H1 (cell line): ENCODE results near the gene BAIAP2. TPM values are rescaled to one million over a fixed set of nuclear protein-coding genes. Genes with fewer than 3 reads are reported as not detected.

Experiments used
- CTCF ChIA-PET: fragments of 300-600 bp; sonication (Branson Sonifier 250); formaldehyde crosslinking; loops from one replicate; lab custom pipeline; 2021; ENCODE audit not compliant: partially characterized antibody; lab: Charles Lee
- POLR2A ChIA-PET: fragments of 300-600 bp; sonication (Branson Sonifier 250); formaldehyde crosslinking; loops from one replicate; lab custom pipeline; 2021; ENCODE audit warnings: inconsistent platforms; ENCODE audit not compliant: partially characterized antibody; lab: Charles Lee
- DNase-seq, 2 experiments: peaks; one replicate each; pipeline versions ENCODE4 v3.0.0 to v3.0.0-alpha.2; 2010 to 2022; ENCODE audit warnings: low spot score in 2 of 2, low read depth in 1 of 2, mixed read lengths in 1 of 2
- FAIRE-seq: peaks from 2 replicates; lab custom pipeline; 2011; peaks lifted over from hg19 to GRCh38; lab: Jason Lieb, UNC
- H2AFZ ChIP-seq: 2 replicates; pipeline ENCODE4 v1.8.1; 2012; ENCODE audit warnings: low read length, inconsistent platforms
- H2AK5ac ChIP-seq: 2 replicates; pipeline ENCODE4 v1.6.1; 2013; ENCODE audit warnings: low read depth, low read length
- H2BK120ac ChIP-seq: replicated peaks from 2 replicates; pipeline ENCODE3; 2013; ENCODE audit warnings: low read depth, low read length, inconsistent platforms
- H2BK12ac ChIP-seq: 2 replicates; pipeline ENCODE4 v1.6.1; 2013; ENCODE audit warnings: low read depth, low read length
- H2BK15ac ChIP-seq: 2 replicates; pipeline ENCODE4 v1.6.1; 2013; ENCODE audit warnings: low read length
- H2BK20ac ChIP-seq: 2 replicates; pipeline ENCODE4 v1.6.1; 2013; ENCODE audit warnings: low read length
- H2BK5ac ChIP-seq: 2 replicates; pipeline ENCODE4 v1.6.1; 2013; ENCODE audit warnings: low read depth, low read length
- H3K14ac ChIP-seq: 2 replicates; pipeline ENCODE4 v1.6.1; 2013; ENCODE audit warnings: inconsistent platforms; ENCODE audit not compliant: insufficient read length
- H3K18ac ChIP-seq: 2 replicates; pipeline ENCODE4 v1.6.1; 2013; ENCODE audit warnings: low read length; ENCODE audit errors: extremely low read depth
- H3K23ac ChIP-seq: 2 replicates; pipeline ENCODE4 v1.6.1; 2013; ENCODE audit warnings: inconsistent platforms; ENCODE audit not compliant: insufficient read length
- H3K23me2 ChIP-seq: 2 replicates; pipeline ENCODE4 v1.6.1; 2013; ENCODE audit warnings: low read depth, low read length
- H3K27ac ChIP-seq: 2 replicates; pipeline ENCODE4 v1.6.1; 2011; ENCODE audit warnings: low read depth, low read length, inconsistent platforms
- H3K27me3 ChIP-seq, 4 experiments: replicated peaks in 1 of 4; 1 replicate in 1 of 4; 2 replicates in 3 of 4; pipeline versions ENCODE4 v1.6.1 to v1.8.1; 2011 to 2013; ENCODE audit warnings: low read length in 3 of 4, mild to moderate bottlenecking in 3 of 4, inconsistent platforms in 2 of 4, mixed read lengths in 2 of 4, moderate library complexity in 1 of 4; ENCODE audit not compliant: control insufficient read depth in 3 of 4, insufficient read depth in 3 of 4; ENCODE audit errors: extremely low read depth in 1 of 4
- H3K36me3 ChIP-seq, 4 experiments: 2 replicates each; pipeline versions ENCODE4 v1.6.1 to v1.8.1; 2011 to 2013; ENCODE audit warnings: mild to moderate bottlenecking in 4 of 4, low read length in 3 of 4, moderate library complexity in 2 of 4, control low read depth in 1 of 4, inconsistent platforms in 1 of 4; ENCODE audit not compliant: insufficient read depth in 4 of 4, control insufficient read depth in 2 of 4
- H3K4ac ChIP-seq: replicated peaks from 2 replicates; pipeline ENCODE3; 2013; ENCODE audit warnings: low read length, low read depth, mixed read lengths, inconsistent platforms; ENCODE audit not compliant: insufficient read length
- H3K4me1 ChIP-seq, 4 experiments: replicated peaks in 1 of 4; 1 replicate in 1 of 4; 2 replicates in 3 of 4; pipeline versions ENCODE4 v1.6.1 to v1.8.1; 2011 to 2013; ENCODE audit warnings: low read length in 3 of 4, inconsistent platforms in 2 of 4, mixed read lengths in 1 of 4; ENCODE audit not compliant: insufficient read depth in 4 of 4, control insufficient read depth in 3 of 4
- H3K4me2 ChIP-seq, 2 experiments: 2 replicates each; pipeline versions ENCODE4 v1.6.1 to v1.8.1; 2011 to 2013; ENCODE audit warnings: low read depth in 2 of 2, low read length in 2 of 2, control low read depth in 1 of 2, inconsistent platforms in 1 of 2, mild to moderate bottlenecking in 1 of 2; ENCODE audit not compliant: insufficient read depth in 1 of 2
- H3K4me3 ChIP-seq, 4 experiments: fragments of 200-600, 300-600 bp in 1 of 4; sonication (generic), shearing (Covaris generic), sonication (Bioruptor Twin) in 1 of 4; 2 replicates each; pipeline versions ENCODE4 v1.5.1 to v1.8.1; 2011 to 2016; ENCODE audit warnings: low read length in 4 of 4, low read depth in 3 of 4, control low read depth in 2 of 4, inconsistent platforms in 2 of 4, mild to moderate bottlenecking in 2 of 4, mixed read lengths in 1 of 4, moderate library complexity in 1 of 4; ENCODE audit not compliant: insufficient read depth in 2 of 4; ENCODE audit errors: extremely low read depth in 1 of 4
- H3K56ac ChIP-seq: replicated peaks from 2 replicates; pipeline ENCODE3; 2013; ENCODE audit warnings: low read depth, mild to moderate bottlenecking, mixed read lengths, low read length, inconsistent platforms; ENCODE audit not compliant: insufficient read length
- H3K79me1 ChIP-seq: 2 replicates; pipeline ENCODE4 v1.6.1; 2013; ENCODE audit warnings: low read depth, low read length, control low read depth
- H3K79me2 ChIP-seq, 2 experiments: 2 replicates each; pipeline versions ENCODE4 v1.6.1 to v1.8.1; 2012 to 2013; ENCODE audit warnings: low read length in 2 of 2, mild to moderate bottlenecking in 2 of 2, inconsistent platforms in 1 of 2; ENCODE audit not compliant: insufficient read depth in 2 of 2, control insufficient read depth in 1 of 2
- H3K9ac ChIP-seq, 4 experiments: replicated peaks in 1 of 4; 1 replicate in 1 of 4; 2 replicates in 3 of 4; pipeline versions ENCODE4 v1.6.1 to v1.8.1; 2011 to 2013; ENCODE audit warnings: low read depth in 3 of 4, low read length in 3 of 4, control low read depth in 2 of 4, mild to moderate bottlenecking in 2 of 4, moderate library complexity in 2 of 4, inconsistent platforms in 1 of 4; ENCODE audit errors: extremely low read depth in 1 of 4
- H3K9me3 ChIP-seq, 2 experiments: 2 replicates each; pipeline versions ENCODE4 v1.6.1 to v1.8.1; 2012 to 2013; ENCODE audit warnings: mild to moderate bottlenecking in 2 of 2, moderate library complexity in 2 of 2, control low read depth in 1 of 2, inconsistent platforms in 1 of 2, low read depth in 1 of 2, low read length in 1 of 2, mixed read lengths in 1 of 2; ENCODE audit not compliant: insufficient read depth in 2 of 2
- H4K20me1 ChIP-seq, 2 experiments: replicated peaks in 1 of 2; 2 replicates each; pipeline versions ENCODE3 to v1.8.1; 2011 to 2013; ENCODE audit warnings: inconsistent platforms in 2 of 2, low read length in 2 of 2, mild to moderate bottlenecking in 1 of 2; ENCODE audit not compliant: insufficient read depth in 2 of 2, control insufficient read depth in 1 of 2
- H4K5ac ChIP-seq: 2 replicates; pipeline ENCODE4 v1.6.1; 2013; ENCODE audit warnings: low read length, low read depth, mixed read lengths, inconsistent platforms; ENCODE audit not compliant: insufficient read length
- H4K8ac ChIP-seq: 2 replicates; pipeline ENCODE4 v1.8.0; 2013; ENCODE audit warnings: mild to moderate bottlenecking, moderate library complexity, low read length, inconsistent platforms; ENCODE audit not compliant: insufficient read depth; ENCODE audit errors: extremely low read depth
- H4K91ac ChIP-seq: replicated peaks from 2 replicates; pipeline ENCODE3; 2013; ENCODE audit warnings: low read length, mixed read lengths, inconsistent platforms; ENCODE audit not compliant: insufficient read length
- CTCF ChIP-seq, 3 experiments: IDR thresholded peaks; 1 replicate in 2 of 3; 2 replicates in 1 of 3; pipeline versions ENCODE4 v1.5.1 to v1.6.1; 2011; ENCODE audit warnings: low read length in 3 of 3, mild to moderate bottlenecking in 3 of 3, inconsistent platforms in 2 of 3, low read depth in 1 of 3, moderate library complexity in 1 of 3; ENCODE audit not compliant: insufficient read depth in 1 of 3; ENCODE audit errors: control extremely low read depth in 1 of 3
- KDM4A ChIP-seq: IDR thresholded peaks from one replicate; pipeline ENCODE4 v1.7.1; 2012; ENCODE audit warnings: low read depth, mild to moderate bottlenecking, moderate library complexity, low read length, inconsistent platforms; ENCODE audit not compliant: severe bottlenecking
- KDM5A ChIP-seq: fragments of 200-600 bp; IDR thresholded peaks from 2 replicates; pipeline ENCODE4 v1.7.1; 2012; ENCODE audit warnings: mild to moderate bottlenecking, low read length, inconsistent platforms, mixed read lengths
- RNF2 ChIP-seq: fragments of 200-900, 300-1000 bp; sonication (generic); IDR thresholded peaks from 2 replicates; pipeline ENCODE4 v1.7.1; 2016; ENCODE audit warnings: borderline replicate concordance, low read depth, mild to moderate bottlenecking, antibody characterized with exemption, low read length; ENCODE audit not compliant: poor library complexity, severe bottlenecking; ENCODE audit errors: missing control alignments
- WGBS, 2 experiments: shearing (Covaris generic) in 1 of 2; methylation state at CpG; one replicate each; pipeline versions ENCODE4 v1.1.6 to v1.1.7; 2013 to 2015; ENCODE audit warnings: low lambda C conversion rate in 2 of 2, mixed read lengths in 2 of 2, inconsistent platforms in 1 of 2, low coverage in 1 of 2, missing lambda C conversion rate in 1 of 2; ENCODE audit not compliant: insufficient replicate concordance in 2 of 2, insufficient coverage in 1 of 2, insufficient read length in 1 of 2; ENCODE audit errors: extremely low coverage in 1 of 2, missing lambda C conversion rate in 1 of 2; 5-methylcytosine and 5-hydroxymethylcytosine counted together
- polyA plus RNA-seq, 7 experiments: library from polyadenylated mRNA; depleted of rRNA in 3 of 7; stranded (reverse) in 5 of 7; unstranded in 2 of 7; fragments of >200 nt in 5 of 7; fragments of 200-250 nt in 2 of 7; gene quantifications; 1 replicate in 5 of 7; 2 replicates in 1 of 7; 4 replicates in 1 of 7; pipeline versions ENCODE4 v1.2.1 to v1.2.3, GENCODE V29; 2011 to 2013; ENCODE audit warnings: missing spikeins in 2 of 7, mixed read lengths in 2 of 7
- total RNA-seq: library from RNA; stranded (reverse); fragmentation: NEBNext Ultra II Directional; extraction: Animal tissue kit (Norgen Biotek cat#: 25700); gene quantifications from 2 replicates; pipeline ENCODE4 v1.2.1, GENCODE V29; 2021

BAIAP2 gene
- total and polyA plus RNA-seq, 2 of the 8 experiments (the other 6 are each of a cell fraction or from before 2014, with no cell fraction given) = 10.0 to 22.8 TPM

GRCh38 chr17:81120695-81121621 is 86.0 kb downstream of the BAIAP2 start:
- CTCF ChIA-PET = interaction anchor here (0.5 to 5.0 kb wide), 24 partner anchors 9 to 1071 kb away, joined by 3 to 24 read pairs (median 4); no protein-coding TSS in a partner anchor
- 91% methylated on average over 30 of the region's 45 CpGs; no CpG with 5 or more reads in 1 of the 2 experiments for WGBS, 2 experiments
- H3K23me2 ChIP-seq = peaks cover 3% of the 10 kb centered on the region; the same call in 1 of the 2 replicates

More at GRCh38 chr17:81120695-81121621, 86.0 kb downstream of the BAIAP2 start:
- Histone ChIP-seq H2BK15ac (no peak overlapping the region), H3K4me2 (no peak overlapping the region), H2BK20ac (no peak overlapping the region), H2AFZ (no peak overlapping the region), H2BK120ac (no peak overlapping the region), H3K23ac (no peak overlapping the region), H3K79me1 (no peaks in the 10 kb centered on the region), H3K79me2 (no peaks in the 10 kb centered on the region), H3K27ac (no peak overlapping the region), H2BK12ac (no peak overlapping the region), H3K14ac (no peak overlapping the region), H3K9me3 (no peaks in the 10 kb centered on the region), H3K4me3 (no peak overlapping the region), H4K5ac (no peak overlapping the region), H3K36me3 (no peaks in the 10 kb centered on the region), H3K56ac (no peak overlapping the region), H3K27me3 (peaks cover 0 to 11% (median 7%) of the 10 kb centered on the region in 4 experiments; a peak in 3 of 7 replicates), H3K4ac (peak overlapping the region; percentile 32), H3K9ac (no peak overlapping the region), H4K91ac (no peak overlapping the region)
- POLR2A ChIA-PET = interaction anchor here (1.2 to 2.3 kb wide), 2 partner anchors 11 to 392 kb away, joined by 4 to 8 read pairs; partner anchors contain the start of gene ACTG1
- no peak for TF ChIP-seq KDM5A
- TF ChIP-seq KDM4A = no peak
- peak in 2 of 3 experiments; percentile 7 to 15; a peak in 2 of 4 replicates for TF ChIP-seq CTCF (IDR thresholded peaks at IDR 0.05; ENCODE audit: control extremely low read depth in 1 of 3, insufficient read depth in 1 of 3, low read depth in 1 of 3, low read length in 3 of 3)
- TF ChIP-seq RNF2 = no peak
- TF ChIP-seq, all 59 proteins: peak for 1
- H2BK5ac ChIP-seq = no peak overlapping the region
- no peak overlapping the region for H2AK5ac ChIP-seq
- H4K8ac ChIP-seq = peak overlapping the region; percentile 51
- no peak overlapping the region; the same call in 1 of the 2 replicates for H3K18ac ChIP-seq
- no peak for DNase-seq
- no peak for FAIRE-seq
- H4K20me1 ChIP-seq = peaks cover 0 to 3% of the 10 kb centered on the region in 2 experiments
- peaks cover 0 to 16% (median 6%) of the 10 kb centered on the region in 4 experiments; a peak in 5 of 7 replicates for H3K4me1 ChIP-seq
